HG03064 (cell line): Measurements from ENCODE around the gene LAIR2.

Experiments used
- ATAC-seq: cut with Tn5 transposase; IDR thresholded peaks from one replicate; pipeline ENCODE4 v1.9.1; 2021; ENCODE audit warnings: low read depth; ENCODE audit not compliant: unreplicated experiment

Gene LAIR2

GRCh38 chr19:54530866-54531265 is 28.2 kb downstream of the LAIR2 start:
- ATAC-seq, result no peak

DNA sequence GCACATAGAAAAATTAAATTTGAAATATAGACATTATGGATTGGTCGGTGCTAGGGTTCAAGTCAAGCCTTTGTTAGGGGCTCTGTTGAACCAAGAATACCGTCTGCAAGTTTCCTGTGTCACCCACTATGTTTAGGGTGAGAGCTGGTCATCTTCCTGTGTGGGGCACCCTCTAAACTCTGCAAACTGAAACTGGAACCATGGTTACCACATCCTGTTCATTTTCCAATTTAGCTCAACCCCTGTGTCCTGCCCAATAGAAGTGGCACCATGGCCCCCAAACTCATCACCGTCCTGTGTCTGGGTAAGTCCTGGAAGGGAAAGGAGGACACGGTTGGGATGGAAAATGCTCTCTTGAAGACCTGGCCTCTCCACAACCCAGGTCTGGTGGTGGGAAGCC is 29.9 kb downstream of the LAIR2 start:
- no peak for ATAC-seq

- ATAC-seq, result no peak
Observed at GRCh38 chr19:54533476-54533875, 30.8 kb downstream of the LAIR2 start.

GRCh38 chr19:54534156-54534555 is 31.5 kb downstream of the LAIR2 start:
- ATAC-seq, result no peak

DNA sequence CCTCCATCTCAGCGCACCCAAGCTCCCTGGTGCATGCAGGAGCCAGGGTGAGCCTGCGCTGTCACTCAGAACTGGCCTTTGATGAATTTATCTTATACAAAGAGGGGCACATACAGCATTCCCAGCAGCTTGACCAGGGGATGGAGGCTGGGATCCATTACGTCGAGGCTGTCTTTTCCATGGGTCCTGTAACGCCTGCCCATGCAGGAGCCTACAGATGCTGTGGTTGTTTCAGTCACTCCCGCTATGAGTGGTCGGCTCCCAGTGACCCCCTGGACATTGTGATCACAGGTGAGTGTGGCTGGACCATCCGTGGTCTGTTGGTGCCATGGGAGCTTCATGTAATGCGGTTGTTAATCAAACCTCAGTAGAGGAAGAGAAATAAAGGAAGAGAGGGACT is 33.0 kb downstream of the LAIR2 start:
- no peak for ATAC-seq

DNA sequence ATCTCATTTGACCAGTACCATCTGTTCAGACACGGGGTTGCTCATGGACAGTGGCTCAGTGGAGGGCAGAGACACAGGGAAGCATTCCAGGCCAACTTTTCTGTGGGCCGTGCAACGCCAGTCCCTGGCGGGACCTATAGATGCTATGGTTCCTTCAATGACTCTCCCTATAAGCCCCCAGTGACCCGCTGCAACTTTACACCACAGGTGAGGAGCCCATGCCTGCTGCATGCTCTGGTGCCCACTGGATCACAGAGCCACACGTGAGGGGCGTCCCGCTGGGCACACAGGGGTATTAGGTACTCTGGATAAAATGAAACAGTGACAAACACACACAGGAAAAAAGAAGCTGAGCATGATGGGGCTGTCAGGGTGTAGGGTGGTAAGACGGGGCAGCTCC is 34.3 kb downstream of the LAIR2 start:
- no peak for ATAC-seq

DNA sequence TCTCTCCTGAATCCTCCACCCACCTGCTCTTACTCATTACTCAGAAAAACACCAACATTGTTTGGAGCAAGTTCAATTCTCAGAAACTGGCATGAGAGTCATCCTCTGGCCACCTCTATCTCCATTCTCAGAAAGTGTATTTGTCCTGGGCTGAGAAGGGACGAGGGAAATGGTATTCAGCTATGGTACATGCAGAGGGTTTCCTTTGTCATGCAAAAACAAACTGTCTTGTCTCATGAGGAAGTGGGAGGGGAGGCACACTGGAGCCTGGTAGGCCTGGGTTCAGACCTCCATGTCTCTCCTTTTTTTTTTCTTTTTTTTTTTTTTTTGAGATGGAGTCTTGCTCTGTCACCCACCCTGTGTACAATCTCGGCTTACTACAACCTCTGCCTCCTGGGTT is 39.1 kb downstream of the LAIR2 start:
- no peak for ATAC-seq

DNA sequence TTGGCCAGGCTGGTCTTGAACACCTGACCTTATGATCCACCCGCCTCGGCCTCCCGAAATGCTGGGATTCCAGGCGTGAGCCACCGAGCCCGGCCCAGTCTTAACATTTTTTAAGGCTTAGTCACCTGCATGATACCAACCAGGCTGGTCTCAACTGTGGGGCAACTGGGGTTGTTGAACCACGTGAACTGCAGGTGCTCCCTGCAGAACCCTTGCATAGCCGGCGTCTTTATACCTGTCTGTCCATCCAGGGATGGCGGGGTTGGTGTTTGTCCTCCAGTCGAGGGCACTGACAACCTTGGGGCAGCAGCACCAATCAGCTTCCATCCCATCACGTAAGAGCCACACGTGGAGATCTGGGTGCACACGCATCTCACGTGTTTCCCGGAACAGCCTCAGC is 46.2 kb downstream of the LAIR2 start:
- no peak for ATAC-seq

GRCh38 chr19:54549224-54549623 is 46.6 kb downstream of the LAIR2 start:
- ATAC-seq, result no peak

DNA sequence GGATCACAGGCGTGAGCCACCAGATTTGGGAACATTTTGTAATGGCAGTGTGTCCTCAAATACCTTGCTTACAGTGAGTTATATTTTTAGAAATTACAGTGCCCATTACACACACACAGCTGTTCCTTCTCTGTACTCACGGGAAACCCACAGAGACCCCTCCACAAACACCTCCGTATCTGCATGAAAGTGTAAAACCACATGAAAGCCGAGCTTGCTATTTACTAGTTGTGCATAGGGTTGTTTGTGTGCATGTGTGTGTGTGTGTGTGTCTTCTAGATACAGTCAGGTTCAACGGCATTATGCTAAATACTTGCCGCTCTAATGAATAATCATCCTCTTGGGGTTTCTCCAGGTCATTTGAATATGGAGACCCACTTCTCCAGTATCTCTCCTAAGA is 48.7 kb downstream of the LAIR2 start:
- no peak for ATAC-seq

GRCh38 chr19:54551950-54552912 is 49.6 kb downstream of the LAIR2 start:
- no peak for ATAC-seq

GRCh38 chr19:54552913-54553310 is 50.3 kb downstream of the LAIR2 start:
- no peak for ATAC-seq

DNA sequence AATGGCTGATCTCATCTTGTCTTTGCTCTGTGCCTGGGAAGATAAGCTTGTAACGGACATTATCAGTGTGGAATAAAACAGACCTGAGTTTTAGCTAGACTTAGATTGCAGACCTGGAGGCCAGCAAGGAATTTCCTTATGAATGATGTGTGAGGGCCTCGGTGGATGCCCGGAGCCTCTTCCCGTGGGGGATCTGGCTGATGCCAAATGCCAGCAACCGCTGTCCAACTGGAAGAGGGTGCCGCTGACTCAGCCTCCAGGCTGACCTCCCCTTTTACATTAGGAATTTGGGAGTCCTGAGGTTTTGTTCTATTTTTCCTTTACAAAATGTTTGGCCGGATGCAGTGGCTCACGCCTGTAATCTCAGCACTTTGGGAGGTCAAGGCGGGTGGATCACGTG is 51.4 kb downstream of the LAIR2 start:
- no peak for ATAC-seq

DNA sequence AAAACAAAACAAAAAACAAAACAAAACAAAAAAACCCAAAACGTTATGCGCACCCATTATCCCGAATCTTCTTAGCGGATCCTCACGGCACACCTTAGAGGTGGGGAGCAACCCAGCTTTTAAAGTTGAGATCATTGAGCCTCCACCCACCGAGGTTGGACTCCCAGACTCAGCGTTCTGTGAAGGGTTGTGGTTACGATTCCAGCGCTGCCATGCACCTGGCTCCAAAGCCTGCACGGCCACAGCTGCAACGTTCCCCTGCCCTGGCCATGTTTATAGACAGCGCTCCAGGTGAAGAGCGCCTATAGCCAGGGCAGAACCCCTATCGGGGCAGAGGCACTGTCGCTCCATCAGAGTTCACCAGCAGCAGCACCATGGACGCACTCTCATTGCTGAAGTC is 52.3 kb downstream of the LAIR2 start:
- no peak for ATAC-seq

DNA sequence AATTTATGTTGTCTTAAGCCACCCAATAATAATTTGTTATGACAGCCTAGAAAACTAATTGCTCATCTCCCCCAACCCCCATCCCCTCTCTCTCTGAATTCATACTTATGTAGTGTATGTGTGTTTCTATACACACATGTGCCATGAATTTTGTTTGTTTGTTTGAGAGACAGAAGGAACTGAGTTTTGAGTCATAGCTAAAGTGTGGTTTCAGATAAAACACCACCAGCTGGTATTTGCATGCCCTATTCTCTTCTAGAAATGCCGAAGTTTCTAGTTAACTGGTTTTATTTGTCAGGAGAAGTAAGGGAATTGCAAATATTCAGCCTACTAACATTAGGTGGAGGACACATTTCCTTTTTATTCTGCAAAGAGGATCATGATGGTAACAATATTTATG is 53.6 kb downstream of the LAIR2 start:
- ATAC-seq, result no peak

GRCh38 chr19:54558339-54558738 is 55.7 kb downstream of the LAIR2 start:
- ATAC-seq, result no peak
